DMS 273 (cell line): ENCODE results near the gene PARP14.

Experiments used
- DNase-seq: peaks from one replicate; lab custom pipeline; 2025; ENCODE audit not compliant: unreplicated experiment; lab: John Stamatoyannopoulos, UW

The PARP14 gene

DNA sequence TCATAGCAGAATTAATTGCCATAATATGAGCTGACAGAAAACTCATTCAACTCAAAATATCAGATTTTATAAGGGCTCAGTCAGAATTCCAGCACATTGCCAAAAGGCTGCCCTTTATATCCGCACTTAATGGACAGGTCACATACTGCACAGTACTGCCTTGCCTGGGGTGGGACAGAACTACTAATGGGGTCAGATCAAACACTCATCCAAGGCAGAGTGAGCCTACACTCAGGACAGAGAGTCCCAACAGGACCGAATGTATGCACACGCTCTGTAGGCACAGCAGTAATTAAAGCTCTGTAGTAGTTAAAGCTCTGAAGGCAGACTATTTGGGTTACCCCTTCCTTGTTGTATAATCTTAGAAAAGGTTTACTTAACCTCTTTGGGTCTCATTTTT, 85.8 kb downstream of the PARP14 start:
- no peak for DNase-seq

DNA sequence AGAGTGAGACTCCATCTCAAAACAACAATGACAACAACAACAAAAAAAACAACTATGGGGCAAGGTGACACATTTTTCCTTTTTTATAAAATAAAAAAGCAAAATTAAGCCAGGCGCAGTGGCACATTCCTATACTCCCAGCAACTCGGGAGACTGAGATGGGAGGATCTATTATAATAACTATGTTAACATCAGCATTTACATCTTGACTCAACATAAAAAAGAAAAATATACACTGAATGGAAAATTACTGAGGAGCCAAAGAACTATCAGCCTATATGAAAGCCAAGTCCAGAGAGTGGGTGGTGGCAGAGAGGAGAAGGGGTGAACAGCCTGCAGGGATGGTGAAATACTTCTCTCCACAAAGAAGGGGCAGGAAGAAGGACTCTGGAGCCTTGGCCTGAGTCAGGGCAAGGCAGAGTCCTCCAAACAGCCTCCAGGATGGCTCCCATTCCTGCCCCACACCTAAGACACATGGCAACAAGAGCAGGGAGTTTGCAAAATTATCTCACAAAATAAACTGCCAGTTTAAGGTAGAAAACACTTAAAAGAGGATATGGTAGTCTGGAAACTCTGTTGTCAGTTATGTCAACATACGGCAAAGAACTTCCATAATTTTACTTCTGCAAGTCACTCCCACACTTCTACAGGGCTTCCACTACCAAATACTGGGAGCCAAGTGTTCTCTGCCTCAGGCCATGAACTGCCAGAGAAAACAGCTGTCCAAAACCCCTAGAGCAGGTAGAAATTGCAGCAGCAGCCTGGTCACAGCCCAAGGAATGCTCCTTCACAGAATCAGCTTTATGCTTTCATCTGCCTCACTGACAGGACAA, 87.1 kb downstream of the PARP14 start:
- DNase-seq = no peak

DNA sequence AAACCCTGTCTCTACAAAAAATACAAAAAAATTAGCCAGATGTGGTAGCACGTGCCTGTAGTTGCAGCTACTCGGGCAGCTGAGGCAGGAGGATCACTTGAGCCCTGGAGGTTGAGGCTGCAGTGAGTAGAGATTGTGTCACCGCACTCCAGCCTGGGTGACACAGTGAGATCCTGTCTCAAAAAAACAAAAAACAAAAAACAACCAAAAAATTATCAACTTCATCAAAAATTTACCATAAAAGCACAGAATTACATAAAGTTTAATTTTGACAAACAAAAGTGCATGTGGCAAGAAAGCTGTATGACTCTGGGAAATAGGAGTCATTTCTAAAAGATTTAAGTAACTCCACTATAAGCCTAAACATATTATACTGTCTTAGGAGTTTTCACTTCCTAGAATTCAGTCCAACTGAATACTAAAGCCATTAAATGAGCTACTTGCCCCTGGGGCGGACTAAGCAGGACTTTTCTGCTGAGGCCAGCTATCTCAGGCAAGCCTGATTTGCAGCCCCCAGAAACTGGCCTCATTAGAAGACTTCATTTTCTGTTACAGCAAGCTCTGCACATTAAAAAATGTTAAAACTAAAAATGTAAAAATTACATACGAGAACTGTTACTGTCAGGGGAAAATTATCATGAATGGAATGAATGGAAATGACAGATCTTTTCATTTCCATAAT, 90.0 kb downstream of the PARP14 start:
- no peak for DNase-seq

DNA sequence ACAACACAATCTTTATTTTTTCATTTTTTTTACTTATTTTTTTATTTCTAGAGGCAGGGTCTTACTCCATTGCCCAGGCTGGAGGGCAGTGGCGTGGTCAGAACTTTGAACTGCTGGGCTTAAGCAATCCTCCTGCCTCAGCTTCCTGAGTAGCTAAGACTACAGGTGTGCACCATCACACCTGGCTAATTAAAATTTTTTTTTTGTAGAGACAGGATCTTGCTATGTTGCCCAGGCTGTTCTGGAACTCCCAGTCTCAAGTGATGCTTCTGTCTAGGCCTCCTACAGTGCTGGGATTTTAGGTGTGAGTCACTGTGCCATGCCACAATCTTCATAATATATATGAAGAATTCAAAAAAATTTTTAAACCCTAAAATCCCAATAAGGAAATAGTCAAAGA, 92.2 kb downstream of the PARP14 start:
- no peak for DNase-seq

DNA sequence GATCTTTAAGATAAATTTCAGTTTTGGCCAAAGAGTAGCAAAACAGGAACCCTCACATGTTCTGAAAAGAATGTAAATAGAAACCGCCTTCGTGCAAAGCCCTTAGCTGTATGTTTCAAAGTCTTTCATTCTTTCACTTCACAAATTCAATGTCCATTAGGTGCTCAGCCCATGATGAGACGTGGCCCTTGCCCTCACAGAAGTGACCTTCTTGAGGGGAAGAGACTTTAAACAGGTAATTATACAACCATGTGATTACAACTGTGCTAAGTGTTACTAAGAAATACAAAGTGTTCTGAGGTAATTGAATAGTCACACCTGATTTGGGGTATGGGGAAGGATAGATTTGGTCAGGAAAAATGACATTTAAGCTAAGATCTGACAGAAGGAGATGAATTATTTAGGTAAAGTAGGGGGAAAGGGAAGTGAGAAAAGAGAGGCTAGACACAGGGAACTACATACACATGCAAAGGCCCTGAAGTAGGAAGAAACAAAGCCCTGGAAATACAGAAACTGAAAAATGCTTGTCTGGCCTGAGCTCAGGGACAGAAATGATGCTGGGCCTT, 93.4 kb downstream of the PARP14 start:
- DNase-seq = no peak

DNA sequence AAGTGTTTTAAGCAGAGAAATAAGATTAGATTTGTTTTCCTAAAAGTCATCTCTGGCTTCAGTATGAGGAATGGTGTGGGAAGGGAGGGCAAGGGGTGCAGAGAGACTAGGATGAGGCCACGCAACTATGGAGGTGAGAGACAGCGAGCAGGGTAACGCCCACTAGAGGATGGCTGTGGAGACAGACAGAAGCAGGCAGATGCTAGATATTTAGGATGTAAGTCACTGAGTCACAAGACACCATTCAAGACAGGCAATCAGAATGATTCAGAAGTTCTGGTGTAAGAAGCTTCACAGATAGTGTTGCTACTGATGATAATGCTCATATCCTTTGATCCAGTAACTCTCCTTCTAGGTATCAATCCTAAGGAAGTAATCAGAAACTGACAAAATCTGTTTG, 93.9 kb downstream of the PARP14 start:
- no peak for DNase-seq

DNA sequence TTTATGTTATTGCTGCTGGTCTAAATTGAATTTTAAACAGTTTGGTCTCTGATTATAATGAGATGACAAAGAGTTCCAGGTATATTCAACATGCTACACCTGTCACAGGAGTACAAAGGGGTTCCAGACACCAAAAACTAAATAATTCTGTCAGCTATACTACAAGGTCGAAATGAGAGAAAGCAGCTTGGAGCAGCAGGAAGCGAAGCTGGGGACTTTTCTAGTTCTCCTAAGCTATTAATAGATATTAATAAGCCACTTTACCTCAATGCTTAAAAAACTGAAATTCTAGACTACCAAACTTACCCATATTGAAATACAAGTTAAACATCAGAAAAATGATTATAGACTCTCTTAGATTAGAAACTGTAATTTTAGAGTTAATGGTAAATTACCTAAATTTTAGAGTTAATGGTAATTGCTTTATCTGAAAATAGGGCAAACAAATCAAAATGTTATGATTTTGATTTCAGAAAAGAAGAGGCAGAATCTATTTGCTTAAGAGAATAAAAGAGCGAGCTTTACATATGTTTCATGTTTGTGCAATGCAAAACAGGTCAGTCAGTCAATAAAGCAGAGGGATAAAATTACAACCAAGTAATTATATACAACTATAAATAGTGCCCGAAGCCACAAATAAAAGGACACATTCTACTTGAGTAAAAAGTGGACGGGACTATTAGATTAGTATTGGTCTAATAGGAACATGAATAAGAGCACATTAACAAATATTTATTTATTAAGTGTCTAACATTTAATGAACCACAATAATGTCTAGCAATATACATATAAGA, 96.2 kb downstream of the PARP14 start:
- no peak for DNase-seq

DNA sequence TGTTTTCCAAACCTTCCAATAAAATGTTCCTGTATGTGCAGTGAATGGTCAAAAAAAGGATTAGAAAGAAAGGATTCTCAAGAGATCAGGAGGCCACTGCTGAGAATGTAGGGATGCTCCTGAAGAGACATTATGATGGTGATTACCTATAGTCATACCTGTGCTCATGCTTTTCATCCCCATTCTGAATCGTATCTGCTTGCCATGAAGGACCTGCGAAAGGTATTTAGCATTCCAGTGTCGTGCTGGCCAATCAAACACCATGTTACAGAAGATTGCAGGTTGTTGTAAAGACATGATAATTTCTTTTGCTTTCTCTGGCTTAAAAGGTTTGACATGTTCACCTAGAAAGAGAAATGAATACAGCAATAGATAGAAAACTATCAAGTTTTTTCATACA, 96.9 kb downstream of the PARP14 start:
- DNase-seq = no peak
